Activated CD4-positive, alpha-beta memory T cell treated with anti-CD3 and anti-CD28 coated beads, Interleukin-2, amount 10 ng/mL, durations not matched to agents 7 days and 5 days (primary cell): Measurements from ENCODE around the gene PLXNB2. TPM values are rescaled to one million over a fixed set of nuclear protein-coding genes. Genes with fewer than 3 reads are reported as not detected.
A peak's percentile ranks its signal among the peaks of the same experiment; 100 is the strongest.
"Not testable (repeated sequence)": the region's sequence is repeated elsewhere in the genome, so short reads cannot be mapped to it uniquely, and the experiment has no call there.

Experiments
- CTCF ChIA-PET: fragments of 350-600 bp; sonication (Branson Sonifier 250); formaldehyde crosslinking; loops from one replicate; lab custom pipeline; 2021; ENCODE audit warnings: antibody characterized with exemption, inconsistent platforms; lab: Charles Lee
- POLR2A ChIA-PET: fragments of 350-600 bp; sonication (Branson Sonifier 250); formaldehyde crosslinking; loops from one replicate; lab custom pipeline; 2021; ENCODE audit warnings: antibody characterized with exemption; lab: Charles Lee
- DNase-seq: peaks from one replicate; pipeline ENCODE4 v3.0.0-alpha.2; 2020
- H3K27ac Mint-ChIP-seq: one replicate; pipeline ENCODE4 v1.8.0; 2021; ENCODE audit warnings: mild to moderate bottlenecking, mixed read lengths
- H3K27me3 Mint-ChIP-seq: one replicate; pipeline ENCODE4 v1.8.0; 2021; ENCODE audit warnings: mixed read lengths
- H3K36me3 Mint-ChIP-seq: one replicate; pipeline ENCODE4 v1.8.0; 2021; ENCODE audit warnings: low read depth, mixed read lengths
- H3K4me1 Mint-ChIP-seq: one replicate; pipeline ENCODE4 v1.8.0; 2021; ENCODE audit warnings: mixed read lengths
- H3K4me3 Mint-ChIP-seq: one replicate; pipeline ENCODE4 v1.8.0; 2021; ENCODE audit warnings: mild to moderate bottlenecking, mixed read lengths
- H3K9me3 Mint-ChIP-seq: one replicate; pipeline ENCODE4 v1.8.0; 2021; ENCODE audit warnings: mixed read lengths
- total RNA-seq, 2 experiments: library from RNA; stranded (reverse); gene quantifications; one replicate each; pipeline ENCODE4 v1.2.3, GENCODE V29; 2021

PLXNB2 gene
- total RNA-seq, 2 experiments from 2014 or later: 21.5 to 23.5 TPM

DNA sequence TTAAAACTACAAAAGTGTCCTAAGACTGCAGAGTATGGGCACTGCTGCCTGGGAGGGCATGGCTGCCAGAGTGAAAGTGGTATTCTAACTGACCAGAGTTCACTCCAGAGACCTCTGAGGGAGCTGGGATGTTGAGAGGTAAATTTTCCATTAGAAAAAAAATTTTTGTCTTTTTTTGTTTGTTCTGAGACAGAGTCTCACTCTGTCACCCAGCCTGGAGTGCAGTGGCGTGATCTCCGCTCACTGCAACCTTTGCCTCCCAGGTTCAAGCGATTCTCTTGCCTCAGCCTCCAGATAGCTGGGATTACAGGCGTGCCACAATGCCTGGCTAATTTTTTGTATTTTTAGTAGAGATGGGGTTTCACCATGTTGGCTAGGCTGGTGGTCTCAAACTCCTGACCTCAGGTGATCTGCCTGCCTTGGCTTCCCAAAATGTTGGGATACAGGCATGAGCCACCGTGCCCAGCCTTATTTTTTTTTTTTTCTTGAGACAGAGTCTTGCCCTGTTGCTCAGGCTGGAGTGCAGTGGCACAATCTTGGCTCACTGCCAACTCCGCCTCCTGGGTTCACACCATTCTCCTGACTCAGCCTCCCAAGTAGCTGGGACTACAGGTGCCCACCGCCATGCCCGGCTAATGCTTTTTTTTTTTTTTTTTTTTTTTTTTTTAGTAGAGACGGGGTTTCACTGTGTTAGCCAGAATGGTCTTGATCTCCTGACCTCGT is 15.1 kb upstream of the PLXNB2 start:
- not testable (repeated sequence) for H3K4me3 Mint-ChIP-seq, DNase-seq, H3K9me3 Mint-ChIP-seq, H3K27ac Mint-ChIP-seq, H3K36me3 Mint-ChIP-seq
- POLR2A ChIA-PET: interaction anchor here (0.6 kb wide), 1 partner anchor 53 kb away, joined by 3 read pairs; no protein-coding TSS in a partner anchor
- CTCF ChIA-PET: interaction anchor here (0.9 to 1.5 kb wide), 3 partner anchors 46 to 80 kb away, joined by 3 to 10 read pairs (median 4); no protein-coding TSS in a partner anchor
- peaks cover 15% of the 10 kb centered on the region for H3K27me3 Mint-ChIP-seq
- H3K4me1 Mint-ChIP-seq: peaks cover 12% of the 10 kb centered on the region

GRCh38 chr22:50320671-50321325 is 13.4 kb upstream of the PLXNB2 start:
- no peak for DNase-seq
- Mint-ChIP-seq H3K27ac (no peak overlapping the region), H3K36me3 (no peaks in the 10 kb centered on the region), H3K27me3 (peaks cover 11% of the 10 kb centered on the region), H3K4me3 (no peak overlapping the region), H3K9me3 (no peaks in the 10 kb centered on the region), H3K4me1 (peaks cover 3% of the 10 kb centered on the region)
- ChIA-PET CTCF (interaction anchor here (1.5 to 2.5 kb wide), 2 partner anchors 21 to 44 kb away, joined by 8 to 10 read pairs; no protein-coding TSS in a partner anchor), POLR2A (no interaction called here)

DNA sequence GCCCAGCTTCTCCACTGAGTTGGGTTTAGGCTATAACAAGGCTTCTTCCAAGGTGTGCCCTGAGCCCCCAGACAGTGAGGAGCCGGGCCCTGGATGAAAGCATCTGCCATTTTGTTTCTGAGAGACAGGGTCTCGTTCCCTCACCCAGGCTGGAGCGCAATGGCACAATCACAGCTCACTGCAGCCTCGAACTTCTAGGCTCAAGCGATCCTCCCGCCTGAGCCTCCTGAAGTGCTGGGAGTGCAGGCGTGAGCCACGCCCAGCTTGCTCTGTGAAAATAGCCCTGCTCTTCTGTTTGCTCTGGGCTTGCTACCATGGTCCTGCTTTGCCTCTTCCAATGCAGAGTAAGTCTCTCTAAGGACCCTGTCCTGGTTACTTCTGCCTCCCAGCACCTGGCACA is 12.7 kb upstream of the PLXNB2 start:
- peaks cover 6% of the 10 kb centered on the region for H3K27me3 Mint-ChIP-seq
- no peaks in the 10 kb centered on the region for H3K36me3 Mint-ChIP-seq
- no peak overlapping the region for H3K4me3 Mint-ChIP-seq
- no peak overlapping the region for H3K27ac Mint-ChIP-seq
- H3K4me1 Mint-ChIP-seq: peaks cover 5% of the 10 kb centered on the region
- no peaks in the 10 kb centered on the region for H3K9me3 Mint-ChIP-seq
- no peak for DNase-seq
- ChIA-PET CTCF (interaction anchor here (2.5 kb wide), 1 partner anchor 21 kb away, joined by 8 read pairs; no protein-coding TSS in a partner anchor), POLR2A (no interaction called here)

DNA sequence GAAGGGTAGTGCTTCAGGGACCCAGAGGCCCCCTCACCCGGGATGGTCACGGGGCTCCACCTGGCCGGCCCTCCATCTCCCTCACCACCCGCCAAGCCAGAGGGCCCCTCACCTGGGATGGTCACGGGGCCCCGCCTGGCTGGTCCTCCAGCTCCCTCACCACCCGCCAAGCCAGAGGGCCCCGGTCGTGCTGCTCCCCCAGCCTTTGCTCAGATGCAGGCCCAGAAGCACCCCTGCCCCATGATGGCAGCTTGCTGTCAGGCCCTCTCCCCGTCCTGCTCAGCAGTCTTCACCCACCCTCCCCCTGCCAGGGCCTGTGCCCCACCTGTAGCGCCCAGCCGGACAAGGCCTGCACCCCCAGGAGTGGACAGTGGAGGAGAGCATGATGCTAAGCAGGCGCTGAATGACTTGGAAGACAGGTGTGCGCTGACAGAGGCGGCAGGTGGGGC is 12.1 kb upstream of the PLXNB2 start:
- no peaks in the 10 kb centered on the region for H3K36me3 Mint-ChIP-seq
- ChIA-PET CTCF (interaction anchor here (2.5 kb wide), 1 partner anchor 22 kb away, joined by 8 read pairs; no protein-coding TSS in a partner anchor), POLR2A (no interaction called here)
- DNase-seq: no peak
- no peak overlapping the region for H3K4me3 Mint-ChIP-seq
- H3K4me1 Mint-ChIP-seq: peaks cover 10% of the 10 kb centered on the region
- H3K27me3 Mint-ChIP-seq: no peaks in the 10 kb centered on the region
- no peak overlapping the region for H3K27ac Mint-ChIP-seq
- H3K9me3 Mint-ChIP-seq: no peaks in the 10 kb centered on the region

DNA sequence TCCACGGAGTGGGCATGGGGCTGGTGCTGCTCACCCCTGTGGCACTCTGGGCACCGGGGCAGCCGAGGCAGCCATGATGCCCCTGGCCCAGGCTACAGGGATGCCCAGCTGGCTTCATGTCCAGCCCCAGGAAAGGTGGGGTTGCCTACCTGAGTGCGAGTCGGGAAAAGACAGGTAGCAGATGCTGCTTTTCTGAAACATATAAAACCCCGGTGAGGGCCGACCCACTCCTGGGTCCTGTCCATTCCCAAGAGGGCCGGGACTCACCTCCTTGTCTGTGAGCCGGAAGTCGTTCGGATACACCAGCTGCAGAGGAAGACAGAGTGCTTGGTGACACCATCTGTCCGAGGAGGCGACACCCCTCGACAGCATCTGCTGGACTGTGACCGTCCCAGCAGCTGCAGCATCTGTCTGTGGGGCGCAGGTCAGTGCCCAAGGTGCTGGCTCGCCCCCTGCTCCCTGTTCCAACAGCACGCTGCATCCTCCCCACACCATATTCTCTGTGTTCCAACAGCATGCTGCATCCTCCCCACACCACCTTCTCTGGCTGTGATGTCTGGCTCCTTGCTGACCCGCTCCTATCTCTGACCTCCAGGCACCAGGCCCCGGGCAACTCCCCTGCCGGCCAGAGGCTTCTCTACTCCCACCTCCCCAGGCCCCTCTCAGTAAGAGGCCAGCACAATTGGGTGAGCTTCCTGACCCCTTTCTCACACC is 11.4 kb upstream of the PLXNB2 start:
- POLR2A ChIA-PET: no interaction called here
- Mint-ChIP-seq H3K27me3 (no peaks in the 10 kb centered on the region), H3K4me1 (peaks cover 17% of the 10 kb centered on the region), H3K36me3 (no peaks in the 10 kb centered on the region), H3K27ac (no peak overlapping the region), H3K4me3 (no peak overlapping the region), H3K9me3 (no peaks in the 10 kb centered on the region)
- no peak for DNase-seq
- CTCF ChIA-PET: interaction anchor here (0.6 to 1.1 kb wide), 2 partner anchors 13 to 23 kb away, joined by 3 read pairs; no protein-coding TSS in a partner anchor

DNA sequence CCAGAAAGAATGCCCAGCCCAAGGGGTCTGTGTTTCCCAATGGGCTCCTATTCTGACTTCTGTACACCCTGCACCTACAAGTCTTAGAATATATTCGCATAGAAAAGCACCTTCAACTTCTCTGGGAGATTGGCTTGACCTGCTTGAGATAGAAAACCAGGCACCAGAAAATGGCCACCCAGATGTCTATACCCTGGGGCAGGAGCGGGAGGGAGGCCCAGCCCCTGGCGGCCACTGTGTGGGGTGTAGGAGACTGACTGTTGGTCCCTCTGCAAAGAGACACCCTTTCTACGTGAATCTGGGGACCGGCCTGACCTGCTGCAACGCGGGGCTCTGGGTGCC is 10.9 kb upstream of the PLXNB2 start:
- Mint-ChIP-seq H3K4me3 (no peak overlapping the region), H3K36me3 (no peaks in the 10 kb centered on the region), H3K27me3 (no peaks in the 10 kb centered on the region), H3K4me1 (peaks cover 20% of the 10 kb centered on the region), H3K27ac (no peak overlapping the region), H3K9me3 (no peaks in the 10 kb centered on the region)
- ChIA-PET CTCF (interaction anchor here (0.6 to 1.1 kb wide), 2 partner anchors 14 to 24 kb away, joined by 3 read pairs; no protein-coding TSS in a partner anchor), POLR2A (no interaction called here)
- no peak for DNase-seq

DNA sequence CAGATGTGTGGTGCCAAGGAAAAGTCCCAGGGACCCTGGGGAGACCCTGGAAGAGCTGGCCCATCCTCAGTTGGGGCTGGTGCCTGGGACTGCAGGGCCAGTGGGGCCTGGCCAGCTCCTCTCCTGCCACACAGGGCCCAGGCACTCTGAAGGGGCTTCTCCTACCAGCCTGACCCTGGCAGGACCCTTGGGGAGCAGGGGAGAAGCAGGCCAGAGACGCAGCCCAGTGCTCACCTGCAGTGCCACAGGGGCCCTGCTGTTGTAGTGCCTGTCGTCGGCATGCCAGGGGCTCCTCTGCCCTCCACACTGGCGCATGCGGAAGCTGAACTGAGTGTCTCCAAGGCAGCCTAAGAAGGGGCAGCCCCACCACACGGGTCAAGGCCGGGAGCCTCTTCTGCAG is 10.2 kb upstream of the PLXNB2 start:
- Mint-ChIP-seq H3K4me3 (no peak overlapping the region), H3K27ac (no peak overlapping the region), H3K9me3 (no peaks in the 10 kb centered on the region), H3K4me1 (peaks cover 20% of the 10 kb centered on the region), H3K27me3 (no peaks in the 10 kb centered on the region), H3K36me3 (no peaks in the 10 kb centered on the region)
- DNase-seq: no peak
- POLR2A ChIA-PET: no interaction called here
- CTCF ChIA-PET: interaction anchor here (1.1 kb wide), 1 partner anchor 24 kb away, joined by 3 read pairs; no protein-coding TSS in a partner anchor

DNA sequence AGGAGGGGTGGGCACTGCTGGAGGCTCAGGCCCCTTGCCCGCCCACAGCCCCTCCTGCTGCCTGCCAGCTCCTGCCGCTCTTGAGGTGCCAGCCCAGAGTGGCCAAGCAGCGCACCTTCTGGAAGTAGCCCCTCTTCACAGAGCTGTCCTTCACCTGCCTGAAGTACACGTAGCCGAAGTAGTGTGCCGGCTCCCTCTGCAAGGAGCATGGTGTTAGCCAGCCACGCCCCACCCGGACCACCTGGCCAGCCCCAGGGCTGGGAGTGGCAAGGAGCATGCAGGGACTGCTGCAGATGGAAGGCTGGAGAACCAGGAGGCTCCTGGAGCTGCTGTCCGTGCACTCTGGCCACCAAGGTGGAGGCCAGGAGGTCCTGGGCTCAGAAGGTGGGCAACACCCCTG is 9.7 kb upstream of the PLXNB2 start:
- Mint-ChIP-seq H3K4me1 (peaks cover 20% of the 10 kb centered on the region), H3K27me3 (no peaks in the 10 kb centered on the region), H3K36me3 (no peaks in the 10 kb centered on the region), H3K27ac (no peak overlapping the region), H3K9me3 (no peaks in the 10 kb centered on the region), H3K4me3 (no peak overlapping the region)
- ChIA-PET POLR2A (no interaction called here), CTCF (no interaction called here)
- DNase-seq: no peak

- ChIA-PET POLR2A (interaction anchor here (1.6 kb wide), 1 partner anchor 14 kb away, joined by 9 read pairs; no protein-coding TSS in a partner anchor), CTCF (no interaction called here)
- Mint-ChIP-seq H3K9me3 (no peaks in the 10 kb centered on the region), H3K4me3 (no peak overlapping the region), H3K27me3 (no peaks in the 10 kb centered on the region), H3K36me3 (no peaks in the 10 kb centered on the region), H3K27ac (no peak overlapping the region), H3K4me1 (peaks cover 20% of the 10 kb centered on the region)
- DNase-seq: no peak
These were observed 8.9 kb upstream of the PLXNB2 start for GRCh38 chr22:50316114-50317065.

- CTCF ChIA-PET: interaction anchor here (0.6 to 1.4 kb wide), 3 partner anchors 9 to 27 kb away, joined by 4 to 5 read pairs (median 4); no protein-coding TSS in a partner anchor
- Mint-ChIP-seq H3K9me3 (no peaks in the 10 kb centered on the region), H3K27me3 (no peaks in the 10 kb centered on the region), H3K4me3 (peak overlapping the region; percentile 56), H3K36me3 (no peaks in the 10 kb centered on the region), H3K27ac (peak overlapping the region; percentile 53), H3K4me1 (peaks cover 20% of the 10 kb centered on the region)
- POLR2A ChIA-PET: interaction anchor here (0.6 to 2.0 kb wide), 6 partner anchors 9 to 192 kb away, joined by 3 to 9 read pairs (median 4); partner anchors contain the start of genes LMF2 and NCAPH2
- no peak for DNase-seq
These were observed 8.1 kb upstream of the PLXNB2 start for GRCh38 chr22:50315289-50316113.
